Gastroesophageal sphincter (tissue), 4 donors: ENCODE results near the gene MMS19. TPM values are rescaled to one million over a fixed set of nuclear protein-coding genes. Genes with fewer than 3 reads are reported as not detected.

Source experiments
- ATAC-seq: fragments of 150-250 bp; one replicate; pipeline ENCODE4 v1.9.1; 2016; ENCODE audit warnings: mild to moderate bottlenecking, moderate library complexity
- H3K27ac ChIP-seq, 4 donors: fragments of 200-600 bp; sonication (generic) in 3 of 4; 1 replicate in 3 of 4; 2 replicates in 1 of 4; pipeline ENCODE4 v1.5.1; 2016 to 2019
- H3K27me3 ChIP-seq: fragments of 200-600 bp; sonication (generic); one replicate; pipeline ENCODE4 v1.5.1; 2019
- H3K36me3 ChIP-seq, 2 donors: fragments of 200-600 bp; sonication (generic); one replicate each; pipeline ENCODE4 v1.5.1; 2019; ENCODE audit warnings: control low read depth in 1 of 2
- H3K4me1 ChIP-seq, 3 donors: fragments of 200-600 bp; sonication (generic); 1 replicate in 2 of 3; 2 replicates in 1 of 3; pipeline ENCODE4 v1.5.1; 2016 to 2019; ENCODE audit warnings: control low read depth in 2 of 3
- H3K4me3 ChIP-seq, 2 donors: fragments of 200-600 bp; sonication (generic); one replicate each; pipeline ENCODE4 v1.5.1; 2019; ENCODE audit warnings: mild to moderate bottlenecking in 1 of 2, moderate library complexity in 1 of 2
- H3K9me3 ChIP-seq, 3 donors: fragments of 200-600 bp; sonication (generic); one replicate each; pipeline ENCODE4 v1.5.1; 2017 to 2019; ENCODE audit warnings: control low read depth in 2 of 3
- EP300 ChIP-seq: sonication (generic); formaldehyde crosslinking; IDR thresholded peaks from one replicate; pipeline ENCODE4 v1.6.1; 2017; ENCODE audit warnings: antibody characterized with exemption, mild to moderate bottlenecking
- POLR2A ChIP-seq, 2 donors: fragments of 450-650 bp; IDR thresholded peaks; one replicate each; pipeline ENCODE4 v1.6.1; 2017; ENCODE audit warnings: antibody characterized with exemption in 2 of 2, mild to moderate bottlenecking in 2 of 2, moderate library complexity in 1 of 2
- POLR2AphosphoS5 ChIP-seq: sonication (generic); formaldehyde crosslinking; IDR thresholded peaks from one replicate; pipeline ENCODE4 v1.6.1; 2017; ENCODE audit warnings: antibody characterized with exemption
- WGBS, 2 donors: methylation state at CpG; one replicate each; pipeline ENCODE4 v1.1.5; 2018; ENCODE audit warnings: low coverage in 1 of 2; 5-methylcytosine and 5-hydroxymethylcytosine counted together
- total RNA-seq, 4 donors: library from RNA; depleted of rRNA; stranded (reverse); fragments of >200 nt; gene quantifications; one replicate each; pipeline ENCODE4 v1.1.0, GENCODE V29; 2016
- TF ChIP-seq, protein P1 (sequence below), 4 experiments: fragments of 200-600 bp in 2 of 4; fragments of 450-650 bp in 2 of 4; sonication (generic) in 1 of 4; IDR thresholded peaks; one replicate each; pipeline ENCODE4 v1.5.1; 2017 to 2019; ENCODE audit warnings: antibody characterized with exemption in 4 of 4, mild to moderate bottlenecking in 2 of 4, moderate library complexity in 2 of 4

Gene MMS19
- total RNA-seq, 4 donors from 2014 or later = 44.3 to 75.8 (median 51.8) TPM

GRCh38 chr10:97444212-97444611, 54.0 kb downstream of the MMS19 start:
- ATAC-seq = no peak
- no peak overlapping the region for H3K27ac ChIP-seq
- TF ChIP-seq, protein P1, sequence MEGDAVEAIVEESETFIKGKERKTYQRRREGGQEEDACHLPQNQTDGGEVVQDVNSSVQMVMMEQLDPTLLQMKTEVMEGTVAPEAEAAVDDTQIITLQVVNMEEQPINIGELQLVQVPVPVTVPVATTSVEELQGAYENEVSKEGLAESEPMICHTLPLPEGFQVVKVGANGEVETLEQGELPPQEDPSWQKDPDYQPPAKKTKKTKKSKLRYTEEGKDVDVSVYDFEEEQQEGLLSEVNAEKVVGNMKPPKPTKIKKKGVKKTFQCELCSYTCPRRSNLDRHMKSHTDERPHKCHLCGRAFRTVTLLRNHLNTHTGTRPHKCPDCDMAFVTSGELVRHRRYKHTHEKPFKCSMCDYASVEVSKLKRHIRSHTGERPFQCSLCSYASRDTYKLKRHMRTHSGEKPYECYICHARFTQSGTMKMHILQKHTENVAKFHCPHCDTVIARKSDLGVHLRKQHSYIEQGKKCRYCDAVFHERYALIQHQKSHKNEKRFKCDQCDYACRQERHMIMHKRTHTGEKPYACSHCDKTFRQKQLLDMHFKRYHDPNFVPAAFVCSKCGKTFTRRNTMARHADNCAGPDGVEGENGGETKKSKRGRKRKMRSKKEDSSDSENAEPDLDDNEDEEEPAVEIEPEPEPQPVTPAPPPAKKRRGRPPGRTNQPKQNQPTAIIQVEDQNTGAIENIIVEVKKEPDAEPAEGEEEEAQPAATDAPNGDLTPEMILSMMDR (IDR thresholded peaks at IDR 0.05) = no peak
- TF ChIP-seq EP300 (no peak), POLR2A (IDR thresholded peaks at IDR 0.05) (no peak), POLR2AphosphoS5 (no peak)
- peaks cover 0 to 43% (median 21%) of the 10 kb centered on the region in 3 donors for H3K4me1 ChIP-seq
- 75 to 82% methylated on average over 1 of the region's 1 CpG for WGBS, 2 donors
- H3K36me3 ChIP-seq = peaks cover 0 to 44% of the 10 kb centered on the region in 2 donors
- no peaks in the 10 kb centered on the region for H3K9me3 ChIP-seq
- no peaks in the 10 kb centered on the region for H3K27me3 ChIP-seq
- no peak overlapping the region for H3K4me3 ChIP-seq

DNA sequence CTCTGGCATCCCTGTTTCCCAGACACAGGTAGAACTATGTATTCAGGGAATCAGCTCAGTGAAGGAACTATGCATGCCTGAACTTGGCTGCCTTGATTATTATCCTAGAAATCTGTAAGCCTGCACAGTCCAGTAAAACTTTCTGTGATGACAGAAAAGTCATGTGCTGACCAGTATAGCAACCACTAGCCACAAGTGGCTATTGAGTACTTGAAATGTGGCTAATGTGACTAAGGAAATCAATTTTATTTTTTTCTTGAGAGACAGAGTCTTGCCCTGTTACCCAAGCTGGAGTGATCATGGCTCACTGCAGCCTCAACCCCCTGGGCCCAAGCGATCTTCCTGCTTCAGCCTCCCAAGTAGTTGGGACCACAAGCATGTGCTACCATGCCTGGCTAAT, 55.9 kb downstream of the MMS19 start:
- Histone ChIP-seq H3K4me1 (peaks cover 0 to 25% (median 12%) of the 10 kb centered on the region in 3 donors), H3K9me3 (no peaks in the 10 kb centered on the region), H3K36me3 (peaks cover 0 to 63% of the 10 kb centered on the region in 2 donors), H3K4me3 (no peak overlapping the region), H3K27ac (no peak overlapping the region), H3K27me3 (no peaks in the 10 kb centered on the region)
- no peak for ATAC-seq
- TF ChIP-seq POLR2A (IDR thresholded peaks at IDR 0.05) (no peak), POLR2AphosphoS5 (no peak), EP300 (no peak)
- TF ChIP-seq, protein P1 (IDR thresholded peaks at IDR 0.05) = no peak
- WGBS, 2 donors = 88 to 100% methylated on average over 1 of the region's 1 CpG

- Histone ChIP-seq H3K9me3 (no peaks in the 10 kb centered on the region), H3K27ac (no peak overlapping the region), H3K27me3 (no peaks in the 10 kb centered on the region), H3K4me1 (no peaks in the 10 kb centered on the region), H3K36me3 (peaks cover 9 to 94% of the 10 kb centered on the region in 2 donors), H3K4me3 (no peak overlapping the region)
- no peak for ATAC-seq
- TF ChIP-seq EP300 (no peak), POLR2A (IDR thresholded peaks at IDR 0.05) (no peak), POLR2AphosphoS5 (no peak)
- TF ChIP-seq, protein P1 (IDR thresholded peaks at IDR 0.05) = no peak
- 85 to 93% methylated on average over 5 to 6 of the region's 6 CpGs for WGBS, 2 donors
These were observed 63.0 kb downstream of the MMS19 start for GRCh38 chr10:97435211-97435610.

GRCh38 chr10:97434557-97434956, 63.7 kb downstream of the MMS19 start:
- Histone ChIP-seq H3K36me3 (peaks cover 9 to 94% of the 10 kb centered on the region in 2 donors), H3K4me3 (no peak overlapping the region), H3K27ac (no peak overlapping the region), H3K27me3 (no peaks in the 10 kb centered on the region), H3K4me1 (peaks cover 0 to 4% (median 0%) of the 10 kb centered on the region in 3 donors), H3K9me3 (no peaks in the 10 kb centered on the region)
- TF ChIP-seq POLR2A (IDR thresholded peaks at IDR 0.05) (no peak), EP300 (no peak), POLR2AphosphoS5 (no peak)
- TF ChIP-seq, protein P1 (IDR thresholded peaks at IDR 0.05) = no peak
- 89 to 100% methylated on average over 1 of the region's 1 CpG for WGBS, 2 donors
- ATAC-seq = no peak

- TF ChIP-seq EP300 = no peak
- TF ChIP-seq, protein P1 (IDR thresholded peaks at IDR 0.05) = no peak
- no peak for TF ChIP-seq POLR2A (IDR thresholded peaks at IDR 0.05)
- TF ChIP-seq POLR2AphosphoS5 = no peak
- H3K27me3 ChIP-seq = no peaks in the 10 kb centered on the region
- H3K4me1 ChIP-seq = peaks cover 0 to 9% (median 0%) of the 10 kb centered on the region in 3 donors
- H3K27ac ChIP-seq = no peak overlapping the region
- no peaks in the 10 kb centered on the region for H3K9me3 ChIP-seq
- H3K4me3 ChIP-seq = no peak overlapping the region
- no peak for ATAC-seq
- H3K36me3 ChIP-seq = peaks cover 9 to 94% of the 10 kb centered on the region in 2 donors
These were observed 64.2 kb downstream of the MMS19 start for GRCh38 chr10:97434055-97434454.
